ENCODE data around the gene IGDCC3.

Gene IGDCC3

GRCh38 chr15:65287520-65287855 is 90.3 kb downstream of the IGDCC3 start:
- in situ Hi-C loops (cut with MboI; ENCODE audit: low pct_unique_long_range_greater_than_20kb, low sequenced_read_pairs, unreplicated experiment) = loop anchor here (25.0 kb wide), 2 partner anchors 100 to 225 kb away; partner anchors contain the start of genes CLPX and RASL12
- TF ChIP-seq CTCF (IDR thresholded peaks at IDR 0.05; ENCODE audit: extremely low read depth, insufficient read depth, missing control alignments) = no peak
- DNase-seq (ENCODE audit: low spot score) = peak; percentile 35

GRCh38 chr15:65286704-65287519 is 90.9 kb downstream of the IGDCC3 start, which contains the start of gene PARP16:
Gene PARP16, minus strand, starts transcription at chr15:65286883. Its CDS starts 457 bp downstream, at chr15:65286426.
- TF ChIP-seq CTCF (IDR thresholded peaks at IDR 0.05; ENCODE audit: extremely low read depth, insufficient read depth, missing control alignments) = peak; percentile 55
- DNase-seq (ENCODE audit: low spot score) = peak; percentile 93
- in situ Hi-C loops (cut with MboI; ENCODE audit: low pct_unique_long_range_greater_than_20kb, low sequenced_read_pairs, unreplicated experiment) = loop anchor here (25.0 kb wide), 2 partner anchors 100 to 225 kb away; partner anchors contain the start of genes CLPX and RASL12

- no peak for TF ChIP-seq CTCF (IDR thresholded peaks at IDR 0.05; ENCODE audit: extremely low read depth, insufficient read depth, missing control alignments)
- peak; percentile 50 for DNase-seq (ENCODE audit: low spot score)
- in situ Hi-C loops (cut with MboI; ENCODE audit: low pct_unique_long_range_greater_than_20kb, low sequenced_read_pairs, unreplicated experiment) = loop anchor here (25.0 kb wide), 2 partner anchors 99 to 224 kb away; partner anchors contain the start of genes CLPX and RASL12
Observed at GRCh38 chr15:65286069-65286703, 91.6 kb downstream of the IGDCC3 start.

- DNase-seq (ENCODE audit: low spot score) = no peak
- TF ChIP-seq CTCF (IDR thresholded peaks at IDR 0.05; ENCODE audit: extremely low read depth, insufficient read depth, missing control alignments) = no peak
- in situ Hi-C loops (cut with MboI; ENCODE audit: low pct_unique_long_range_greater_than_20kb, low sequenced_read_pairs, unreplicated experiment) = loop anchor here (25.0 kb wide), 2 partner anchors 98 to 223 kb away; partner anchors contain the start of genes CLPX and RASL12
Observed at GRCh38 chr15:65285291-65286068, 92.3 kb downstream of the IGDCC3 start.

GRCh38 chr15:65278480-65278879 is 99.3 kb downstream of the IGDCC3 start:
- in situ Hi-C loops (cut with MboI; ENCODE audit: low pct_unique_long_range_greater_than_20kb, low sequenced_read_pairs, unreplicated experiment) = loop anchor here (25.0 kb wide), 2 partner anchors 91 to 216 kb away; partner anchors contain the start of genes CLPX and RASL12
- TF ChIP-seq CTCF (IDR thresholded peaks at IDR 0.05; ENCODE audit: extremely low read depth, insufficient read depth, missing control alignments) = no peak

More at GRCh38 chr15:65278480-65278879, 99.3 kb downstream of the IGDCC3 start:
- DNase-seq (ENCODE audit: low spot score) = no peak
